MCF 10A (cell line): Measurements from ENCODE around the gene DNAJC11. TPM values are rescaled to one million over a fixed set of nuclear protein-coding genes. Genes with fewer than 3 reads are reported as not detected.

Source experiments
- BruUV-seq: library from RNA; stranded (reverse); fragments of 400-500 nt; replicated peaks from 2 replicates; lab custom pipeline; 2021; lab: Mats Ljungman, UMichigan
- CTCF ChIA-PET: fragments of 300-600 bp; sonication (Branson Sonifier 250); formaldehyde crosslinking; extraction: SDS; loops from one replicate; lab custom pipeline; 2021; ENCODE audit warnings: antibody characterized with exemption, inconsistent platforms; lab: Yijun Ruan, JAX
- POLR2A ChIA-PET: fragments of 300-600, 350-650 bp; sonication (Branson Sonifier 250); formaldehyde crosslinking; extraction: SDS; loops from one replicate; lab custom pipeline; 2020; ENCODE audit warnings: antibody characterized with exemption, inconsistent platforms; lab: Yijun Ruan, JAX
- DNase-seq: peaks from one replicate; pipeline ENCODE4 v3.0.0-alpha.2; 2018; ENCODE audit not compliant: unreplicated experiment
- H3K27ac Mint-ChIP-seq: one replicate; pipeline ENCODE4 v1.8.0; 2022; ENCODE audit warnings: mild to moderate bottlenecking, low read depth, mixed read lengths; ENCODE audit not compliant: unreplicated experiment
- H3K27me3 Mint-ChIP-seq: one replicate; pipeline ENCODE4 v1.8.0; 2022; ENCODE audit warnings: mixed read lengths; ENCODE audit not compliant: insufficient read depth, unreplicated experiment
- H3K36me3 Mint-ChIP-seq: one replicate; pipeline ENCODE4 v1.8.0; 2022; ENCODE audit warnings: mild to moderate bottlenecking, moderate library complexity, mixed read lengths; ENCODE audit not compliant: insufficient read depth, unreplicated experiment
- H3K4me1 Mint-ChIP-seq: one replicate; pipeline ENCODE4 v1.8.0; 2022; ENCODE audit warnings: mixed read lengths; ENCODE audit not compliant: insufficient read depth, unreplicated experiment
- H3K4me3 Mint-ChIP-seq: one replicate; pipeline ENCODE4 v1.8.0; 2022; ENCODE audit warnings: mild to moderate bottlenecking, moderate library complexity, mixed read lengths; ENCODE audit not compliant: unreplicated experiment
- H3K9me3 Mint-ChIP-seq: one replicate; pipeline ENCODE4 v1.8.0; 2022; ENCODE audit warnings: mixed read lengths; ENCODE audit not compliant: unreplicated experiment
- intact Hi-C: fragments of 100-400 bp; cut with micrococcal nuclease; formaldehyde crosslinking; loops from 2 replicates; pipeline ENCODE4 v1.14.1; 2022
- total RNA-seq: library from RNA; stranded (reverse); gene quantifications from 2 replicates; pipeline ENCODE4 v1.2.3, GENCODE V29; 2022
- TF ChIP-seq, protein P1 (sequence below): fragments of 200-600 bp; IDR thresholded peaks from one replicate; pipeline ENCODE4 v1.8.0; 2022; ENCODE audit warnings: antibody characterized with exemption, mild to moderate bottlenecking; ENCODE audit not compliant: unreplicated experiment

The DNAJC11 gene
- total RNA-seq, 1 experiment from 2014 or later = 76.1 TPM

GRCh38 chr1:6675941-6676340, 25.7 kb downstream of the DNAJC11 start:
- POLR2A ChIA-PET = no interaction called here
- H3K36me3 Mint-ChIP-seq = peaks cover 84% of the 10 kb centered on the region
- no peak for DNase-seq
- CTCF ChIA-PET = interaction anchor here (0.7 kb wide), 1 partner anchor 120 kb away, joined by 6 read pairs; no protein-coding TSS in a partner anchor
- no peaks in the 10 kb centered on the region for H3K27me3 Mint-ChIP-seq
- no TSS peak for BruUV-seq
- intact Hi-C loops = no loop called here
- TF ChIP-seq, protein P1, sequence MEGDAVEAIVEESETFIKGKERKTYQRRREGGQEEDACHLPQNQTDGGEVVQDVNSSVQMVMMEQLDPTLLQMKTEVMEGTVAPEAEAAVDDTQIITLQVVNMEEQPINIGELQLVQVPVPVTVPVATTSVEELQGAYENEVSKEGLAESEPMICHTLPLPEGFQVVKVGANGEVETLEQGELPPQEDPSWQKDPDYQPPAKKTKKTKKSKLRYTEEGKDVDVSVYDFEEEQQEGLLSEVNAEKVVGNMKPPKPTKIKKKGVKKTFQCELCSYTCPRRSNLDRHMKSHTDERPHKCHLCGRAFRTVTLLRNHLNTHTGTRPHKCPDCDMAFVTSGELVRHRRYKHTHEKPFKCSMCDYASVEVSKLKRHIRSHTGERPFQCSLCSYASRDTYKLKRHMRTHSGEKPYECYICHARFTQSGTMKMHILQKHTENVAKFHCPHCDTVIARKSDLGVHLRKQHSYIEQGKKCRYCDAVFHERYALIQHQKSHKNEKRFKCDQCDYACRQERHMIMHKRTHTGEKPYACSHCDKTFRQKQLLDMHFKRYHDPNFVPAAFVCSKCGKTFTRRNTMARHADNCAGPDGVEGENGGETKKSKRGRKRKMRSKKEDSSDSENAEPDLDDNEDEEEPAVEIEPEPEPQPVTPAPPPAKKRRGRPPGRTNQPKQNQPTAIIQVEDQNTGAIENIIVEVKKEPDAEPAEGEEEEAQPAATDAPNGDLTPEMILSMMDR = no peak
- no peak overlapping the region for H3K27ac Mint-ChIP-seq
- no peaks in the 10 kb centered on the region for H3K4me1 Mint-ChIP-seq
- H3K4me3 Mint-ChIP-seq = no peak overlapping the region
- no peaks in the 10 kb centered on the region for H3K9me3 Mint-ChIP-seq

DNA sequence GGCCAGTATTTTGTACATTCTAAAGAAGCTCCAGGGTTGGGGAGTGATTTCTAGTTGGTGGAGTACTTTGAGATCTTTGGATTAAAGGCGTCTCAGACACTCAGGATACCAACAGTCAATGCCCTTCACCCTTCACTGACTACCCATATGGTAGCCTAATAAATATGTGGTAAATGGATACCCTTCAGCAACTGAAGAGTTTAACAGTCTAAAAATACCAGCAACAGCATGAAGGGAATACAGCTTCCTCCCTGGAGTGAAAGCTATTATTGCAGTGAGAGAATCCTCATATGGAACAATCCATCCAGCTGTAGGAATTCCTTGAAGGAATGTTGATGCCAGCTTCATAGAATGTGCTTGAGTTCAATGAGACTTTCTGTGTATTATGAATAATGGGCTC, 26.8 kb downstream of the DNAJC11 start:
- H3K4me3 Mint-ChIP-seq = no peak overlapping the region

GRCh38 chr1:6673816-6674398, 27.7 kb downstream of the DNAJC11 start:
- BruUV-seq = no TSS peak
- POLR2A ChIA-PET = no interaction called here
- DNase-seq = no peak
- TF ChIP-seq, protein P1 = no peak
- Mint-ChIP-seq H3K9me3 (no peaks in the 10 kb centered on the region), H3K4me3 (no peak overlapping the region), H3K27ac (no peak overlapping the region), H3K4me1 (no peaks in the 10 kb centered on the region), H3K27me3 (no peaks in the 10 kb centered on the region), H3K36me3 (peaks cover 84% of the 10 kb centered on the region)
- CTCF ChIA-PET = no interaction called here
- intact Hi-C loops = no loop called here

More for the DNA sequence above, 26.8 kb downstream of the DNAJC11 start:
- no TSS peak for BruUV-seq
- Mint-ChIP-seq H3K27ac (no peak overlapping the region), H3K4me1 (no peaks in the 10 kb centered on the region), H3K27me3 (no peaks in the 10 kb centered on the region), H3K9me3 (no peaks in the 10 kb centered on the region), H3K36me3 (peaks cover 84% of the 10 kb centered on the region)
- DNase-seq = no peak
- TF ChIP-seq, protein P1 = no peak
- intact Hi-C loops = no loop called here
- ChIA-PET CTCF (interaction anchor here (0.6 kb wide), 1 partner anchor 1141 kb away, joined by 3 read pairs; no protein-coding TSS in a partner anchor), POLR2A (interaction anchor here (1.3 kb wide), 1 partner anchor 9 kb away, joined by 3 read pairs; no protein-coding TSS in a partner anchor)

DNA sequence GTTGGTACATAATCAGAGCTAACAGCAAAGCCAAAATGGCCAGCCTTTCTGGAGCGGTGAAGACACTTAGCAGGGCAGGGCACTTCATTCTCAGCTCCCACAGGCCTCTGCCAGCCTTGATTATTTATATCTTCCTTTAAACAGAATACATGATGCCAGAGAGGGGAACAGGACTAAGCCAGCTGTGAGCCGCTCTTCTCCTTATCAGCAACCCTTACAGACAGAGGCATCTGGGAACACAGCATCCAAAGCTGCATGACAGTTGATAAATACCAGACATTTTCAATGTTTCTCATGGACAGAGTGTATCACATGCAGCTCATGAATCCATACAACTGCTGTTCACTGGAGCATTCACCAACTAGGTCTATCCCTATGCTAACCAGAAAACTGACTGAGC, 29.1 kb downstream of the DNAJC11 start:
- no peak for DNase-seq
- ChIA-PET POLR2A (interaction anchor here (1.1 kb wide), 1 partner anchor 10 kb away, joined by 6 read pairs; no protein-coding TSS in a partner anchor), CTCF (interaction anchor here (1.1 kb wide), 1 partner anchor 30 kb away, joined by 4 read pairs; no protein-coding TSS in a partner anchor)
- no peak overlapping the region for H3K27ac Mint-ChIP-seq
- intact Hi-C loops = no loop called here
- TF ChIP-seq, protein P1 = no peak
- no peaks in the 10 kb centered on the region for H3K9me3 Mint-ChIP-seq
- peaks cover 84% of the 10 kb centered on the region for H3K36me3 Mint-ChIP-seq
- no peaks in the 10 kb centered on the region for H3K4me1 Mint-ChIP-seq
- BruUV-seq = no TSS peak
- H3K27me3 Mint-ChIP-seq = no peaks in the 10 kb centered on the region
- no peak overlapping the region for H3K4me3 Mint-ChIP-seq
